ENCODE data around the gene TEX22. TPM values are rescaled to one million over a fixed set of nuclear protein-coding genes. Genes with fewer than 3 reads are reported as not detected.
A peak's percentile ranks its signal among the peaks of the same experiment; 100 is the strongest.

The TEX22 gene
- total RNA-seq, 4 donors from 2014 or later: 0.35 to 1.6 (median 0.94) TPM; not detected in 1

DNA sequence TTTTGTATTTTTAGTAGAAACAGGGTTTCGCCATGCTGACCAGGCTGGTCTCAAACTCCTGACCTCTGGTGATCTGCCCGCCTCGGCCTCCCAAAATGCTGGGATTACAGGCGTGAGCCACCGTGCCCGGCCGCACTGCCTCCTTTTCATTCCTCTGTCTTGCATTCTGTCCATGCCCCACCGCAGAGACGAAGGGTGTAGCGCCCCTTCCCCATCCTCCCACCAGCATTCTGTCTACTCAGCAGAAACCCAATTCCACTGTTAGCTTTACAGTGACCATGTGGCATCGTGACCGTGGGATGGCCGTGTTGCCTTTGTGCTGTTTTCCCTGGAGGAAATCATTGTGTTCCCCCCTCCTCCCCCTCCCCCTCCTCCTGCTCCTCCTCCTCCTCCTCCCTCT lies 10.3 kb downstream of the TEX22 start:
- Histone ChIP-seq H3K36me3 (no peaks in the 10 kb centered on the region), H3K4me1 (peaks cover 0 to 15% (median 7%) of the 10 kb centered on the region in 4 donors), H3K27me3 (peaks cover 0 to 8% of the 10 kb centered on the region in 2 donors), H3K4me3 (no peak overlapping the region), H3K9me3 (no peaks in the 10 kb centered on the region), H3K27ac (no peak overlapping the region)
- no peak for DNase-seq
- TF ChIP-seq, protein P1, sequence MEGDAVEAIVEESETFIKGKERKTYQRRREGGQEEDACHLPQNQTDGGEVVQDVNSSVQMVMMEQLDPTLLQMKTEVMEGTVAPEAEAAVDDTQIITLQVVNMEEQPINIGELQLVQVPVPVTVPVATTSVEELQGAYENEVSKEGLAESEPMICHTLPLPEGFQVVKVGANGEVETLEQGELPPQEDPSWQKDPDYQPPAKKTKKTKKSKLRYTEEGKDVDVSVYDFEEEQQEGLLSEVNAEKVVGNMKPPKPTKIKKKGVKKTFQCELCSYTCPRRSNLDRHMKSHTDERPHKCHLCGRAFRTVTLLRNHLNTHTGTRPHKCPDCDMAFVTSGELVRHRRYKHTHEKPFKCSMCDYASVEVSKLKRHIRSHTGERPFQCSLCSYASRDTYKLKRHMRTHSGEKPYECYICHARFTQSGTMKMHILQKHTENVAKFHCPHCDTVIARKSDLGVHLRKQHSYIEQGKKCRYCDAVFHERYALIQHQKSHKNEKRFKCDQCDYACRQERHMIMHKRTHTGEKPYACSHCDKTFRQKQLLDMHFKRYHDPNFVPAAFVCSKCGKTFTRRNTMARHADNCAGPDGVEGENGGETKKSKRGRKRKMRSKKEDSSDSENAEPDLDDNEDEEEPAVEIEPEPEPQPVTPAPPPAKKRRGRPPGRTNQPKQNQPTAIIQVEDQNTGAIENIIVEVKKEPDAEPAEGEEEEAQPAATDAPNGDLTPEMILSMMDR (IDR thresholded peaks at IDR 0.05): no peak
- TF ChIP-seq POLR2A (IDR thresholded peaks at IDR 0.05): no peak

DNA sequence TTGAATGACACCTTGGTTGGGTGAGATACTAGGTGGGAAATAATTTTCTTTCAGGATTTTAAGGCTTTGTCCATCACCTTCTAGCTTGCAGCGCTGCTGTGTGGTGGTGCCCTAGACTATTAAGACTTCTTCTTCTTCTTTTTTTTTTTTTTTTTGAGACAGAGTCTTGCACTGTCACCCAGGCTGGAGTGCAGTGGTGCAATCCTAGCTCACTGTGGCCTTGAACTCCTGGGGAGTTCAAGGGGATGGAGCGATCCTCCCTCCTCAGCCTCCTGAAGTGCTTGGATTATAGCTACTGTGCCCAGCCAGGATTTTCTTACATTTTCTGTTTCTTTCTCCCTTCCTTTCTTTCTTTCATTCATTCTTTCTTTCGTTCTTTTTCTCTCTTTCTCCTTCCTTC lies 11.0 kb downstream of the TEX22 start:
- peaks cover 0 to 15% (median 7%) of the 10 kb centered on the region in 4 donors for H3K4me1 ChIP-seq
- no peak overlapping the region for H3K4me3 ChIP-seq
- no peak overlapping the region for H3K27ac ChIP-seq
- H3K9me3 ChIP-seq: no peaks in the 10 kb centered on the region
- H3K27me3 ChIP-seq: peaks cover 0 to 8% of the 10 kb centered on the region in 2 donors
- TF ChIP-seq, protein P1 (IDR thresholded peaks at IDR 0.05): no peak
- no peak for TF ChIP-seq POLR2A (IDR thresholded peaks at IDR 0.05)
- H3K36me3 ChIP-seq: no peaks in the 10 kb centered on the region
- DNase-seq: no peak

DNA sequence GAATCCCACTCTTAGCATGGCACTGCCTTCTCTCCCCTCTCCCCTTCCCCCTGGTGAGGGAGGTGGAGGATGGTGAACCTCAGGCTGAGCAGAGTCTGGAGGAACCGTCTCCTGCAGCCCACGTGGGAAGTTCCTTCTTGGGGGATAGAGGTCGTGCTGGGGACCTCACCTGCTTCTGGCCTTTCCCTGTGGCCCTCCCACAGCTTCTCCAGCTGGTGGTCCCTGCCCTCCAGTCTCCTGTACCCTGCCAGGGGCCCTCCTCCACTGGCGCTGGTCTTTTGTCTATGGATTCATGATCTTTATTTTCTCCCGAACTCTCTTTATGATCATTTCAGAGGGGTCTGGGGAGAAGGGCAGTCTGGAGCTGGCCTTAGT lies 12.3 kb downstream of the TEX22 start:
- Histone ChIP-seq H3K4me3 (peak overlapping the region in 1 of 4 donors; percentile 42), H3K9me3 (no peaks in the 10 kb centered on the region), H3K27me3 (peaks cover 0 to 8% of the 10 kb centered on the region in 2 donors), H3K4me1 (peaks cover 0 to 15% (median 7%) of the 10 kb centered on the region in 4 donors), H3K36me3 (no peaks in the 10 kb centered on the region), H3K27ac (no peak overlapping the region)
- DNase-seq: no peak
- no peak for TF ChIP-seq POLR2A (IDR thresholded peaks at IDR 0.05)
- TF ChIP-seq, protein P1 (IDR thresholded peaks at IDR 0.05): no peak

DNA sequence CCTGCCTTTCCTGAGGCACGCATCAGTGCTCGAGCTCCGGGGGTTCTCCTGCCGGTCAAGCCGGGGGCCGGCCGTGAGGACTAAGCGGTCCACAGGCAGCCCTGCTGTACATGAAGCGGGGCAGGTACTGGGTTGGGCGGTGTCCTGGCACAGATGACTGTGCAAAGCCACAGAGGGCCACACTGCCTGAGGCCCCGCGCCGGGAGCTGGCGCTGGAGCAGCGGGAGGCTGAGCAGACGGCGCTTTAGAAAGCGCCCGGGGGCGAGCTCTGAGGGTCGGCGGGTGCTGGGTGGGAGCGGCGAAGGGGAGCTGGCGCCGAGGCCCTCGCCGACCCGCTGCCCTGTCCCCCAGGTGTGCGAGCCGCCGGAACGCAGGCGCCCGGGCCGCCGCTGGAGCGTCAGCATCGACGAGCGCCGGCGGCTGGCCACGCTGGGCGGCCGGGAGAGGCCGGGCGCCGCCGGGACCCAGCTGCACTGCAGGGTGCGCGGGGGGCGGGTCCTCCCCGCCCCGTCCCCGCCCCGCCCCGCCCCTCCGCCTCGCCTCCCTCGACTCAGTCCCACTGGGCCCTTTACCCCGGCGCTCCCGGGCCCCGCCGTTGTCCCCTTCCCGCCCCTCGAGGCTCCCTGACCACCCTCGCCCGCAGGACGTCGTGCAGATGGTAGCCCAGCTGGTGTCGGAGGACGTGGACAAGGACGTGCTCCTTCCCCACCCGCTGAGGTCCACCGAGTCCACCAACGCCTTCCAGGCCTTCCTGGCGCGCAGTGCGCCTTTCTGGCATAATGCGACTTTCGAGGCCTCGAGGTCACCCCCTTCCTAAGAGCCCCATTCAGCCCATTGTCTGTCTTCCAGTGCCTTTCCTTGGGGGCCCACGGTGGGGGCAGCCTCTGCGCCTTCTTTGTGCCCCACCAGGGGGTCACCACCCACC lies 12.9 kb downstream of the TEX22 start:
- H3K27ac ChIP-seq: no peak overlapping the region
- H3K4me3 ChIP-seq: peak overlapping the region in 3 of 4 donors; percentile 42 to 47 (median 43)

DNA sequence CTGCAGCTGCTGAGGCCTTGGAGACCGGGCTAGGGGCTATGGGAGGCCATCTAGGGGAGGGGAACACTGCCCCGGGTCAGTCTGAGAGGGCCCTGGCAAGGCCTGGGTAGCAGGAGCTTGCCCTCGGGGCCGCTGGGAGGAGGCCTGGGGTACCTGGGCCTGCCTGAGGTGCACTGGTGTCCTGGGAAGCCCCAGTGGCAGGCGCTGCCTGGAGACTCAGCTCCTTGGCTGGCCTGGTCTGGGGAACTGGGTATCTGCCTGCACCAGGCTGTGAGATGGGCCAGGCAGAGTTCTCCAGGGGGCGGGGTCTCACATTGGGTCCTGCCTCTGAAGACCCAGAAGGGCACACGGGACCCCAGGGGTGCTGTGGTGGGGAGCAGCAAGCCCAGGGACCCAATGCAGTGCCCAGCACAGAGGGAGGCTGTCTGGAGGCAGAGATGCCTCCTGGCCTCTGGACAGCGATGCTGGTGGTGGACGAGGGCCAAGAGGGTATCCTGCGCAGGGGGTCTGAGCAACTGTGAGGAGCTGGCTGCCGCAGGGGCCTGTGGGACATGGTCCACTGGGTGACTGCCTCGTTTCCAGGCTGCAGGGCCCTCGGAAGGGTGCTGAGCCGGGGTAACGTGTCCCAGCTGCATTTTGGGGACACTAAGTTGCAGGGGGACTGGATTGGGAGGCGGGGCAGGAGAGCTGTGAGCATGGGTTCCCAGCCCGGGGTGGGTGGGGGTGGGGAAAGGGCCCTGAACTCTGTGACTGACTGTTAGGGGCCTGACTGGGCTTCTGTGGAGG lies 13.8 kb downstream of the TEX22 start:
- H3K9me3 ChIP-seq: no peaks in the 10 kb centered on the region
- peaks cover 0 to 15% (median 7%) of the 10 kb centered on the region in 4 donors for H3K4me1 ChIP-seq
- H3K27ac ChIP-seq: no peak overlapping the region
- H3K36me3 ChIP-seq: no peaks in the 10 kb centered on the region
- H3K4me3 ChIP-seq: peak overlapping the region in 1 of 4 donors; percentile 43
- no peak for TF ChIP-seq POLR2A (IDR thresholded peaks at IDR 0.05)
- TF ChIP-seq, protein P1 (IDR thresholded peaks at IDR 0.05): no peak
- no peak for DNase-seq
- peaks cover 0 to 8% of the 10 kb centered on the region in 2 donors for H3K27me3 ChIP-seq

More for the DNA sequence above, 12.9 kb downstream of the TEX22 start:
- H3K36me3 ChIP-seq: no peaks in the 10 kb centered on the region
- peak in 2 of 3 donors; percentile 56 to 79 for DNase-seq
- TF ChIP-seq, protein P1 (IDR thresholded peaks at IDR 0.05): peak in 1 of 6 experiments; percentile 5
- no peak for TF ChIP-seq POLR2A (IDR thresholded peaks at IDR 0.05)
- H3K9me3 ChIP-seq: no peaks in the 10 kb centered on the region
- peaks cover 0 to 8% of the 10 kb centered on the region in 2 donors for H3K27me3 ChIP-seq
- peaks cover 0 to 15% (median 7%) of the 10 kb centered on the region in 4 donors for H3K4me1 ChIP-seq

Data from Peyer's patch (tissue), 4 donors.